ENCODE results near the gene BAIAP2L1.

BAIAP2L1 gene

DNA sequence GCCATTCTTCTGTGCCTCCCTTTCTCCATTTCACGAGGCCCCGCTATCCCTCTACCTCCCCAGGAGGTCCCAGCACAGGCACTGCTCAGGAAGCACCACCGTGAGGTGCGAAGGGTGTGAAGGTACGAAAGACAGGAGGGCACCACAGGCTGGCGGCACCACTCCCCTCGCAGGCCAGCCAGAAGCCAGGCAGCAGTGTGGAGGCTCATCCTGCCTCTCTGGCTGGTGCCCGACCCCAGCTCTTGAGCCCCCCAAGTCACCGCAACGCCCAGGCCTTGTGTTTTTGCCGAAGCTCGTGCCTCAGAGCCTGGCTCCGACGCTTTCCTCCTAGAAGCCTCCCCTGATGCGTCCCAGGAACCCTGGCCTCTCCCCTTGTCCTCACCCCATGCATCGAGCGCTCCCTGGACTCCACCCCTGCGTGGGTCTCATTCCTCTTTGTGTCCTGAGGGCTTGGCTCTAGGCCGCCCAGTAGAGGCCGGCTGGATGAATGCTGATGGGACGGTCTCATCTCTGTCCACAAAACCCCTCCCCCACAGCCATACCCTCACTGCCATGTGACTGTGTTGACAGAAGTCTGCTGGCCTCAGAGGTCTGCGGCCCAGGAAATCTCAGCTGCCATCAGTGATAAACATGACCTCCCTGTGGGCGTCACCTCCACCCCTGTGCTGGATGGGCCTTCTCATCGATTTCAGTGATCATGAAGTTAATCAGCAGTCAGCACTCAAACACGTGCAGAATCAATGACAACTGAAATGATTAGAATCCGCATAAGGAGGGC is 100.1 kb downstream of the BAIAP2L1 start:
- DNase-seq, result no peak
- Histone ChIP-seq H3F3A (ENCODE audit: insufficient read depth, low read length) (no peaks in the 10 kb centered on the region), H3K36me3 (replicated peaks; ENCODE audit: insufficient read depth, low read length) (no peaks in the 10 kb centered on the region), H3K4me3 (ENCODE audit: low read length) (no peak overlapping the region), H3K9me3 (replicated peaks; ENCODE audit: insufficient read depth, low read length) (no peaks in the 10 kb centered on the region), H3K27me3 (replicated peaks; ENCODE audit: insufficient read depth, low read length) (no peaks in the 10 kb centered on the region), H4K20me1 (ENCODE audit: insufficient read depth, low read length) (no peaks in the 10 kb centered on the region), H3K4me1 (ENCODE audit: low read length) (no peaks in the 10 kb centered on the region), H3K27ac (ENCODE audit: low read length) (no peak overlapping the region), H2AFZ (ENCODE audit: low read length) (no peak overlapping the region), H3K79me2 (ENCODE audit: low read length) (no peaks in the 10 kb centered on the region), H3K9ac (ENCODE audit: low read length) (no peak overlapping the region), H3K9me2 (replicated peaks; ENCODE audit: insufficient read depth, low read length) (no peaks in the 10 kb centered on the region), H3K4me2 (ENCODE audit: low read depth, low read length) (no peak overlapping the region)
- TF ChIP-seq EZH2phosphoT487 (IDR thresholded peaks at IDR 0.05; ENCODE audit: low read length) (no peak), EZH2 (optimal IDR thresholded peaks at IDR 0.05; ENCODE audit: low read depth, low read length) (no peak)
- TF ChIP-seq, protein P1, sequence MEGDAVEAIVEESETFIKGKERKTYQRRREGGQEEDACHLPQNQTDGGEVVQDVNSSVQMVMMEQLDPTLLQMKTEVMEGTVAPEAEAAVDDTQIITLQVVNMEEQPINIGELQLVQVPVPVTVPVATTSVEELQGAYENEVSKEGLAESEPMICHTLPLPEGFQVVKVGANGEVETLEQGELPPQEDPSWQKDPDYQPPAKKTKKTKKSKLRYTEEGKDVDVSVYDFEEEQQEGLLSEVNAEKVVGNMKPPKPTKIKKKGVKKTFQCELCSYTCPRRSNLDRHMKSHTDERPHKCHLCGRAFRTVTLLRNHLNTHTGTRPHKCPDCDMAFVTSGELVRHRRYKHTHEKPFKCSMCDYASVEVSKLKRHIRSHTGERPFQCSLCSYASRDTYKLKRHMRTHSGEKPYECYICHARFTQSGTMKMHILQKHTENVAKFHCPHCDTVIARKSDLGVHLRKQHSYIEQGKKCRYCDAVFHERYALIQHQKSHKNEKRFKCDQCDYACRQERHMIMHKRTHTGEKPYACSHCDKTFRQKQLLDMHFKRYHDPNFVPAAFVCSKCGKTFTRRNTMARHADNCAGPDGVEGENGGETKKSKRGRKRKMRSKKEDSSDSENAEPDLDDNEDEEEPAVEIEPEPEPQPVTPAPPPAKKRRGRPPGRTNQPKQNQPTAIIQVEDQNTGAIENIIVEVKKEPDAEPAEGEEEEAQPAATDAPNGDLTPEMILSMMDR (IDR thresholded peaks at IDR 0.05; ENCODE audit: low read length), result no peak

DNA sequence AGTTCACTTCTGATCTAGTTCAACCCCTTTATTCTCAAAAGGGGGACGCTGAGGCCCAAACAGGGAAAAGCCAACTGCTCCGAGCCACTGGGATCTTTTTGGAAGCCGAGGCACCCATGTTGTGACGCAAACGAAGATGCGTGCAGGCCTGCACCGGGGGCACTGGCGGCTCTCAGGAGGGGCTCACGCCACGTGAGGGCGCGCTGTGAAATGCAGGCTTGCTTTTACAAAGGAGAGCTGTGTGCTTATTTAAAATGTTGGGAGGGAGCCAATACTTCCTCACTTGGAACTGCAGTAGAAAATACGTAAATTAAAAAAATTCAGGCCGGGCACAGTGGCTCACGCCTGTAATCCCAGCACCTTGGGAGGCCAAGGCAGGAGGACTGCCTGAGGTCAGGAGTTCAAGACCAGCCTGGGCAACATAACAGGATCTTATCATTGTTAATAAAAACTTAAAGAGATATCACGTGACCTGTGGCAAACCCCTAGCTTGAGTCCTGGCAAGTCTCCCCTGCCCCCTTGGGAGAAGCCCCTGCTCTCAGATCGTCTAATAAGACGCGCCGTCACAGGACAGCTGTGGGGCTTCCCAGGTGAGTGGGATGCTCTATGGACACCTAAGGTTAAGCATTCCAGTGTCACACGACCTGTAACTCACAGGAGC is 103.1 kb downstream of the BAIAP2L1 start:
- Histone ChIP-seq H4K20me1 (ENCODE audit: insufficient read depth, low read length) (no peaks in the 10 kb centered on the region), H3F3A (ENCODE audit: insufficient read depth, low read length) (no peaks in the 10 kb centered on the region), H3K9me2 (replicated peaks; ENCODE audit: insufficient read depth, low read length) (no peaks in the 10 kb centered on the region), H3K4me3 (ENCODE audit: low read length) (no peak overlapping the region), H3K36me3 (replicated peaks; ENCODE audit: insufficient read depth, low read length) (no peaks in the 10 kb centered on the region; the same call in 1 of the 2 replicates), H3K4me2 (ENCODE audit: low read depth, low read length) (no peak overlapping the region), H3K27ac (ENCODE audit: low read length) (no peak overlapping the region), H3K9ac (ENCODE audit: low read length) (no peak overlapping the region), H3K27me3 (replicated peaks; ENCODE audit: insufficient read depth, low read length) (no peaks in the 10 kb centered on the region), H3K9me3 (replicated peaks; ENCODE audit: insufficient read depth, low read length) (no peaks in the 10 kb centered on the region), H2AFZ (ENCODE audit: low read length) (no peak overlapping the region), H3K4me1 (ENCODE audit: low read length) (no peaks in the 10 kb centered on the region), H3K79me2 (ENCODE audit: low read length) (no peaks in the 10 kb centered on the region)
- TF ChIP-seq, protein P1 (IDR thresholded peaks at IDR 0.05; ENCODE audit: low read length), result no peak
- TF ChIP-seq EZH2phosphoT487 (IDR thresholded peaks at IDR 0.05; ENCODE audit: low read length) (no peak), EZH2 (optimal IDR thresholded peaks at IDR 0.05; ENCODE audit: low read depth, low read length) (no peak)
- no peak for DNase-seq

DNA sequence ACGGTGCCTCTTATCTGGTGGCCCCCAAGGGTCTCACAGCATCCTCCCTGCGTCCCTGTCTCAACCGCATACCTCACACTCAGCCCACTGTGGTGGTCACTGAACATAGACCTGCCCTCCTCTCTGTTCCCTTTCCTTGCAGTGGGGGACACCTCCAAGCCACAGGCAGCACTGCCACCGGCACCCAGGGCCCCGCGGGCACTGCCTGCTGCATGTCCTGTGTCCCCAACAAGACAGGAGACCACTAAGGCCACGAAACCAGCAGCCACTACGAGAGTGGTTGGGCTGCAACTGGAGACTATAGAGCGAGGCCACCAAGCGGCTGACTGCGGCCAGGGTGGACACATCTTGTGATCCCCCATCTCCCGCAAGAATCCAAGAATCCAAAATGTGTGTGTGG is 104.1 kb downstream of the BAIAP2L1 start:
- H4K20me1 ChIP-seq (ENCODE audit: insufficient read depth, low read length), result no peaks in the 10 kb centered on the region
- no peak overlapping the region for H2AFZ ChIP-seq (ENCODE audit: low read length)
- H3K9me2 ChIP-seq (replicated peaks; ENCODE audit: insufficient read depth, low read length), result no peaks in the 10 kb centered on the region

More for the DNA sequence above, 104.1 kb downstream of the BAIAP2L1 start:
- H3K4me2 ChIP-seq (ENCODE audit: low read depth, low read length), result no peak overlapping the region
- no peaks in the 10 kb centered on the region for H3K4me1 ChIP-seq (ENCODE audit: low read length)
- H3K79me2 ChIP-seq (ENCODE audit: low read length), result peaks cover 9% of the 10 kb centered on the region
- H3K9ac ChIP-seq (ENCODE audit: low read length), result no peak overlapping the region
- no peaks in the 10 kb centered on the region; the same call in 1 of the 2 replicates for H3K36me3 ChIP-seq (replicated peaks; ENCODE audit: insufficient read depth, low read length)
- H3K4me3 ChIP-seq (ENCODE audit: low read length), result no peak overlapping the region
- no peak overlapping the region for H3K27ac ChIP-seq (ENCODE audit: low read length)
- TF ChIP-seq EZH2phosphoT487 (IDR thresholded peaks at IDR 0.05; ENCODE audit: low read length), result no peak
- no peak for TF ChIP-seq EZH2 (optimal IDR thresholded peaks at IDR 0.05; ENCODE audit: low read depth, low read length)
- H3K9me3 ChIP-seq (replicated peaks; ENCODE audit: insufficient read depth, low read length), result no peaks in the 10 kb centered on the region
- no peaks in the 10 kb centered on the region for H3K27me3 ChIP-seq (replicated peaks; ENCODE audit: insufficient read depth, low read length)
- DNase-seq, result no peak
- no peaks in the 10 kb centered on the region for H3F3A ChIP-seq (ENCODE audit: insufficient read depth, low read length)
